Measurements from ENCODE around the gene PHACTR1.

DNA sequence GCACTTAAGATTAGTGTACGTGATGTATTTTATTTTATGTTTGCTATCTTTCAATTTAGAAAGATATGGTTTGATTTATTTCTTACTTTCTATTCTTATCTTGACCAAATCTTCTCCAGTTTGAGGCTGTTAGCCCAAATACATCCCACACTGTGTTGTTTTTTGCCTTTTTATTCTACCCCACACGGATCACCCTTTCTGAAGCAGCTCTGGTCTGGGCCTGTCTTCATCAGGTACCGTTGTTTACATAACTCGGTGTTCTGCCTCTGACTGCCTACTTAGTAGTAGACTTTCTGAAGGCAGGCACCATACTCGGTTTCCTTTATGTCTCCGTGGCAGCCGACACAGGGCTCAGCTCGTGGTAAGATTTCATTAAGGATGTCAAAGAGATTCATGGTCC, 95.0 kb downstream of the PHACTR1 start:
- TF ChIP-seq TAF1 (IDR thresholded peaks at IDR 0.05; ENCODE audit: low read depth, low read length) = no peak
- TF ChIP-seq POLR2AphosphoS5 (IDR thresholded peaks at IDR 0.05; ENCODE audit: low read depth, low read length) = no peak

All from GM12891 (cell line).